ENCODE measurements around the gene LRRC75B.

GRCh38 chr22:24590596-24591173 is 2.2 kb downstream of the LRRC75B start:
- no peak for TF ChIP-seq NRF1 (IDR thresholded peaks at IDR 0.05; ENCODE audit: low read depth, low read length)
- no peak for TF ChIP-seq POLR2AphosphoS5 (IDR thresholded peaks at IDR 0.05; ENCODE audit: low read depth, low read length)
